ENCODE measurements around the gene GGCX.
A peak's percentile ranks its signal among the peaks of the same experiment; 100 is the strongest.
"Not testable (repeated sequence)": the region's sequence is repeated elsewhere in the genome, so short reads cannot be mapped to it uniquely, and the experiment has no call there.

GGCX gene

DNA sequence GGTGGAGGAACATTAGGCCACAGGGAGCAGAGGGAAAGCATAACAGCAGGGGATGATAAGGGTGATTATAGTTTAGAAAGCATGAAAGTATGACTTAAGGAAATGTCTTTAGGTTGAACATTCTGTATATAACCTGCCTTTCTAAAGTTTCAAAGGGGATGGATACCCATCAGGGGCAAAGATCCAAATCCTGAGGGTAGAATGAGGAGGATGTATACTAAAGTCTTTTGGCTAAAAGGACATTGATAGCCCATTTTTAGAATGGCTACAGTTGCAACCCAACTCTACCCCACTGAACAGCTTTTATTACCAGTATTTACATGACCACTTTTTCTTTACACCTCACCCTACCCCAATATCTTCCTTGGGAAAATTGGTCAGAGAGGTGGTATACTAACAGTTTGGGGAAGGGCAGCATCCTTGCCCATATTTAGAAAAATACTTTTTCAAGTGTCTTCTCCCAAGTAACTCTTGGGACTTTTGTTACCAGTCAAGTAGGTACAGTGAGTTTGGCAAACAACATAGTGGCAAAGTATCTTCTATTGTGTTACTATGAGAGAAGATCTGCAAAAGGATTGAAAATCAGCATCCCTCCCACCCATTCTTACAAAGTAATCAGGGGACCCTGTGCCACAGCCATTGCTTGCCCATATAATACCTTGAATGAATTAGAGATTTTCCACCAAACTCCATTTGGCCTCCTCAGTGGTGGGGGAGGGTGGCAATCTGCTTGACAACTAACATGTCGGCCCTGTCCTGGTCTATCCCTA, 14.0 kb downstream of the GGCX start:
- intact Hi-C loops (cut with DNase I), result no loop called here

DNA sequence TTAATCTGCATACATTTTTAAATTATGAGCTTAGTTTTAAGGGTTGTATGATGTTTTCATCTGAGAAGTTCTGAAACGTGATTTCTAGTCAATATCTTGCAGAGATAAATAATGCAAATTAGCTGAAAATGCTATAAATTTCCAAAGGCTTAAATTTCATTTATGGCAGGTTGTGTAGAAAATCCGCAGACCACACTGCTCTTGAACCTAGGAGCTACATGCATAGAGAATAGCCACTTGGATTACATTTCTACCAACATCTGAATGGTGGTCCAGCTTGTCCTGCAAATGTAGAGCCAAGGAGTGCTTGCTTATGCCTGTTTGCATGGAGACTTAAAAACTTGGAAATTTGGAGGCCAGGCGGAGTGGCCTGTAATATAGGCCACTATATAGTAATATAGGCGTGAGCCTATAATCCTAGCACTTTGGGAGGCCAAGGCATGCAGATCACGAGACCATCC, 15.5 kb downstream of the GGCX start:
- no peak for DNase-seq
- intact Hi-C loops (cut with DNase I), result no loop called here

More for the DNA sequence above, 14.0 kb downstream of the GGCX start:
- DNase-seq, result no peak

DNA sequence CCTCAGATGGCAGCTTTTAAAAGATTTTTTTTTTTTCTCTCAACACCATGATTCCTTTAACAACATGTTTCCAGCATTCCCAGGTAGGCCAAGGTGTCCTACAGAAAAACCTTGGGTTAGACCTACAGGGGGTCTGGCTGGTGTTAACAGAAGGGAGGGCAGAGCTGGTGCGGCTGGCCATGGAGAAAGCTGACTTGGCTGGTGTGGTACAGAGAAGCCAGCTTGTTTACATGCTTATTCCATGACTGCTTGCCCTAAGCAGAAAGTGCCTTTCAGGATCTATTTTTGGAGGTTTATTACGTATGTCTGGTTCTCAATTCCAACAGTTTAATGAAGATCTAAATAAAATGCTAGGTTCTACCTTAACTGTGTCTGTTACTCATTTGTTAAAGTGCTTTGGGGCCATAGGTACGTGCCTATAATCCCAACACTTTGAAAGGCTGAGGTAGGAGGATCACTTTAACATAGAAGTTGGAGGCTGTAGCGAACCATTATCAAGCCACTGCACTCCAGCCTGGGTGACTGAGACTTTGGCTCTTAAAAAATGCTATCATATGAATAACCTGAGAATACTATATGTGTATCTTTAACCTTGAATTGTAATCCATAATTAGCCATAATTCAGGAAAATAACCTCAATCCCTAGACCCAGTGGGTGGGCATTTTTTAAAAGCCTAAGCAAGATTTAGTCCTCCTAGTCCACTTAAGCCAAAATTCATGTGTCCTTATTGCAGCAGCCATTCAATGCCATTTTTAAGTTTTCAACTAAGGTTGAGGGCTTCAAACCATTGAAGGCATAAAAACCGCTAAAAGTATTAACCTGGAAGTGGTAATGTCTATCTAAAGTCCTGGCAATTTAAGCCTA, 16.1 kb downstream of the GGCX start:
- intact Hi-C loops (cut with DNase I); DNase-seq: not testable (repeated sequence)

DNA sequence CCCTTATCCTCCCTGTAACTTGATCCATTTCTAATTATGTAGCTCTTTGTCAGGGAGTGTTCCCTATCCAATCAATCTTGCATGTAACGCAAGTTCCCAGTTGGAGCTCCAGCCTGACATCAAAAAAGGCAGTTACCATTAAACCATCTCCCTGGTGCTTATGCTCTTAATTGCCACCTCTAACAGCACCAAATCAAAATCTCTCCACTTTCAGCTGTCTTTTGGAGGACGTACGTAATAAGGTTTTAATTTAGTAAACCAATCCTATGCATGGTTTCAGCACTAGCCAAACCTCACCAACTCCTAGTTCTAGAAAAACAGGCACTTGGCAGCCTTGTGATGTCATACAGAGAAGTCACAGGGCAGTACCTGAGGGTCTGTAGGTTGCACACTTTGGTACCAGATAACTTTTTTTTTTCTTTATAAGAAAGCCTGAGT, 17.0 kb downstream of the GGCX start:
- DNase-seq; intact Hi-C loops (cut with DNase I): not testable (repeated sequence)

DNA sequence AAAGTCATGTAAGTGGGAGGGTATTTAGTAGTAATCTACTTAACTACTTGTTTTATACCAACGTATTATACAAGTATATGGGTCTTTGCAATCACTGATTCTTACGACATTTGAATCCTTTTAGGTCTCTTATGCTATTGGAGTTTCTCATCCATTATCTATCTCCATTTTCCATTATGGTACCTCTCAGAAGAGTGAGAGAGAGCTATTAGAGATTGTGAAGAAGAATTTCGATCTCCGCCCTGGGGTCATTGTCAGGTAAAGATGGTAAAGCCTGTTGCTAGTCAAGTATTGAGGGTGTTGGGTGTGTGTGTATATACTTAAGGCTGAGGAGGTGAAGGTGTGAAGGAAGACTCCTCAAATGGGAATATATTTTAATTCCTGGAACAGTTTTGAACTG, 18.5 kb downstream of the GGCX start:
- no peak for DNase-seq
- intact Hi-C loops (cut with DNase I), result no loop called here

DNA sequence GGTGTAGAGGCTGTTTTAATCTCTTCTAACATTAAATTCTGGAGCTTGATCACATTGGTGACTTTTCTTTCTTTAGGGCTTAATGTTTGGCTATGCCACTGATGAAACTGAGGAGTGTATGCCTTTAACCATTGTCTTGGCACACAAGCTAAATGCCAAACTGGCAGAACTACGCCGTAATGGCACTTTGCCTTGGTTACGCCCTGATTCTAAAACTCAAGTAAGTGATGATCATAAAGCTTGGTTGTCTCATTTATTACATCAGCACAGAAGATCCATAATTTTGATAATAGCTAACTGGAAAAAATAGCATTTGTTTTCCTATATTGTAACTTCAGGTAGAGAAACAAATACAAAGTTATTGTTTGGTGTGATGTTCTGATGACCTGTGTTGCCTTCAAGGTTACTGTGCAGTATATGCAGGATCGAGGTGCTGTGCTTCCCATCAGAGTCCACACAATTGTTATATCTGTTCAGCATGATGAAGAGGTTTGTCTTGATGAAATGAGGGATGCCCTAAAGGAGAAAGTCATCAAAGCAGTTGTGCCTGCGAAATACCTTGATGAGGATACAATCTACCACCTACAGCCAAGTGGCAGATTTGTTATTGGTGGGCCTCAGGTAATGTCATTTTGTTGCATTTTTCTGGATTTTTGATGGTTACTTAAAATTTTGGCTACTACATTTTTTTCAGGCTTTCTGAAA, 19.4 kb downstream of the GGCX start:
- intact Hi-C loops (cut with DNase I), result no loop called here
- no peak for DNase-seq

DNA sequence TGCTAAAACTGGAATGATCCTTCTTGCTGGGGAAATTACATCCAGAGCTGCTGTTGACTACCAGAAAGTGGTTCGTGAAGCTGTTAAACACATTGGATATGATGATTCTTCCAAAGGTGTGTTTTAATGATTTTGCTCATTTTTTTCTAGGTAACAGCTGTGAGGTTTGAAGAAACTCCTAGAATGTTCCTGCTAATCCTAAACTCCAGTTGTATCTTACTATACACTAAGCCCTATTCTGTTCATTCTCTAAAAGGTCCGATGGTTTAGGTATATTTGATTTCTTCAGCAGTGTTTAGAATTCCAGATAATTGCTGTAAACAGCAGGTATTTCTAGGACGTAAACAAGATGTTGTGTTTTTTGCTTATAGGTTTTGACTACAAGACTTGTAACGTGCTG, 20.0 kb downstream of the GGCX start:
- no peak for DNase-seq
- intact Hi-C loops (cut with DNase I), result no loop called here

DNA sequence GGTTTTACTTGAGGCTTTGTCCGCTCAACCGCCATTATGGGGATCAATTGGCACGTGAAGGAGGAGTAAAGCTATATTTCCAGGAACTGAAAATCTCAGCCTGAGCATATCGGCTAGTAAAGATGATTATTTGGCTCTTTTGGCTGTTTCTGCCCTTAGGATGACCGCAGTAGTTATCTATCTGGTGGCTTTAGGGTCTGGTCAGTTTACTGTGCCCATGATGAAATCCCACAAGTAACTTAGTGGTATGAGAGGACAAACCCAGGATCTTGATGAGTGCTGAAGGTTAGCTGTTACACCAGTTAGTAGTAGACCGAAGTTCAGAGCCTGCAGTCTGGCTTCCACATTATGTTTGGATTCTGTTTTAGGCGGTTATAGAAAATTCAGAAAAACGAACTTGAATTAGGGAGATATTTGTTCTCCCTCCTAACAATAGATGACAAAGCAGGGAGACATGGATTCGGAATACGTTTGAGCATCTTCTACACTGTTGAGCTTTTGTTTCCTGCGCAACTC, 21.1 kb downstream of the GGCX start:
- no peak for DNase-seq
- intact Hi-C loops (cut with DNase I), result no loop called here

DNA sequence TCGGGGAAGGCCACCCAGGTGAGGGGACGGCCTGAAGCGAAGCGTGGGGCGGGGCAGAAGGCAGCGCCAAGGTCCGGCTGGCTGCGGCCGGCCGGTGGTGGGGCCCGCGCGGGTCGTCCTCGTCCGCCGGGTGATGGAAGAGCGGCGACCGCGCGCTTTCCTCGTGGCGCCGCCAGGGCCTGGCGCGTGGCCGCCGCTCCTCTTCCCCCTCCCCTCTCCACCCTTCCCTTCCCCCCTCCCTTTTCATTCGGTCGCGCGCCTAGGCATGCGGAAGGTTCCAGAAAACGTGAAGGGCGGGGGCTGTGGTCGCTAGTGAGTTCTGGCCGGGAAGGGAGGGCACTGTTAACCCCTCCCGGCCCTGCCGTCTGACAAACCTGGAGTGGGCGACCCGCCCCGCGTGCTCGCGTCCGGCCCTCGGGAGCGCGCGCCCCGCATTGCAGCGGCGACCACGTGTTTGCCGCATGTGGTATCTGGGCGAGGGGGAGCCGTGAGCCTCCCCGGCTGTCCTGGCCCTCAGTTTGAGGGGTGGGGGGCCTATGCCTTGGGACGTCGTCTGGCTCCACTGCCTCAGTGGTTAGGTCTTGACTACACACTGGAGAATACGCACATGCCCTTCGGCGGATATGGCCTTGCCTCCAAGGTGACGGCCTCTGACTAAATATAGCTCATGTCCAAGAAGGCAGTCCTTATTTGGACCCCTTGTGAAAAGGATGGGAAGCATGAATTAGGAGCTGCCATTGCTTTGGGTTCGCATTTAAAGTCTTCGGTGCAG, 21.7 kb downstream of the GGCX start:
- DNase-seq, result peak; percentile 57 to 96 (median 74)
- intact Hi-C loops (cut with DNase I), result loop anchor here (2.0 kb wide), 1 partner anchor 103 kb away; no protein-coding TSS in a partner anchor

DNA sequence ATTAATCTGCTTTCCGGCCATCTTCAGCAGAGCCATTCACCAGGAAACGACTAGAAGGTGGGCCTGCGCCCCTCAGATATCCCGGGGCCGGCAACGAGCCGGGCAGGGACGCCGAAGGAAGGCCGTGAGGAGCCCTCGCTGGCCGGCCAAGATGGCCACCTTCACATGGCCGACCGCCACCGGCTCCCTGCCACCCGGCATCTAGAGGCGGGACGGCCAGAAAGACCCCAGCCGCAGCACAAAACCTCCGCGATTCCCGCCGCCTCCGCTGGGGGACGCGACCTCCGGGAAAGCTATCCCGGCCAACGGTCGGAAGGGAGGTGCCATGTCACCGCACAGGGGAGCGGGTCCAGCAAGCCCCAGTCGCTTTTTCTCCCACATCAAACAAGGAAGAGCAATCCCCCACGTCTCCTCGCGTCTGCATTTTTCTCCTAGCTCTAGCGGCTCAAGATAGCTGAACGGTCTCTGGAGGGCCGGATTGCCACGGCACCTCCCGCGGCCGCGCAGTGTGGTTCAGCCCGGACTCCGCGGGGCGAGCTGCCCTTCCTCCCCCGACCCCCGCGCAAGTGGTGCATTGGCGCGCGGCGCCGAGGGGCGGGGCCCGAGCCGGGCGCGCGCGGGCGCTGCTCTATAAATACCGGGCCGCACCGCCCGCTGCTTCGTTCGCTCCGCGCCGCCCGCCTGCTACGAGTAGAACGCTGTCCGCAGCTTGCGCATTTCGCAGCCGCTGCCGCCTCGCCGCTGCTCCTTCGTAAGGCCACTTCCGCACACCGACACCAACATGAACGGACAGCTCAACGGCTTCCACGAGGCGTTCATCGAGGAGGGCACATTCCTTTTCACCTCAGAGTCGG, 22.6 kb downstream of the GGCX start, which contains the start of gene MAT2A:
TSS of gene MAT2A (plus strand) at position 662 of the 854 bp plus-strand sequence. CDS start at position 782, 120 bp downstream.
- DNase-seq, result peak; percentile 88 to 99 (median 92)
- intact Hi-C loops (cut with DNase I), result loop anchor here (2.0 kb wide), 1 partner anchor 102 kb away; no protein-coding TSS in a partner anchor

DNA sequence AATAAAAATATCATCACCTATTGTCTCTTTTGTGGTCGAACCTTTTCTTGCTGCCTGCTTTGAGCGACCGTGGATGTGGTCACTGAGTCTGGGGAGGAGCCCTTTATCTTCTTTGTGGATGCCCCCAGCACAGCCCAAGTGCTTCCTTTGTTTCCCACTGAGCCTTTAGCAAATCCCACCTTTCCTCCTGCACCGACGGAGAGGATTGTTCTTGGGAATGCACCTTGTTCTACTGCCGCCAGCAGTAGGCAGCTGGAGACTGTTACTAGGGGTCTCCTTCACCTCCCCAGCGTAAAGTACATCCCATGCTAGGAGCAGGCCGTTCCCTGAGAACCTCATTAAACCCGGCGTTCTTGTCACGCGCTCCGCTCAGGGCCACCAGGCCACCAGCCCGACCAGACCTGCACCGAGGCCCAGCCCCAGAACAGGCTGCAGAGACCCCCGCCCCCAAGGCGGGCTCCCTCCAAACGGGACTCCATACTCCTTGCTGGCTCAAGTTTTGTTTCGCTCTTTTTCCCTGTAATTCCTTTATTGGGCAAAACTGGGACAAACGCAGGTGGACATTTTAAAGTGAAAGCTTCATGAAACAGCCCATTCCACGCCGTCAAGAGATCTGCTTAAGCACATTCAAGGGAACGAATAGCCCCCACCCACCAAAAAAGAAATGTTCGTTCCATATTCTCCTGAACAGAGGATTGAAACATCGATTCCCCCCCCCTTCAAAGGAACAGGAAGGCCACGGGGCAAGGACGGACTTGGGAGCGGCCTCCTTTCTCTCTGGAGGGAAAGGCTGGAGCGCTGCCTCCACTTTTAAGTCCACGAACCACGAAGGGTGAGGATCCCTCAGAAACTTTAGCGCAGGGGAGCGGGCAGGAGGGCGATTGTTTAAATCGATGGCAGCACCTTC, 23.4 kb downstream of the GGCX start:
- DNase-seq, result peak; percentile 44 to 91 (median 63)
- intact Hi-C loops (cut with DNase I), result loop anchor here (2.0 kb wide), 1 partner anchor 101 kb away; no protein-coding TSS in a partner anchor

DNA sequence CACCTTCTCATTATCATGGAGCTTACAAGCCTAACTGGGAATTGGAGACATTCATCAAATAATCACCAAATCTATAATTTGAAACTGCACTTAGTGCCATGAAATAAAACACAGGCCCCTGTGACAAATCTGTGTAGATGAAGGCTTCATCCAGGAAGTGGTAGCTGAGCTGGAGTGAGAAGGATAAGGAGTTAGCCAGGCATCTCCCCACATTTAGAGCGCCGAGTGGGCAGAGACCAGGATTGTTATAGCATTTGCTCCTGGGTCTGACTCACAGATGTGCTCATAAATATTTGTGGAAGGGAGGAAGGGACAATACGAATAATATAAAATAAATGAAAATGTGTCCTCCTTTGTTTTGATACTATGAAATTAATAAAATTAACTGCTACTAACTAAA, 24.8 kb downstream of the GGCX start:
- intact Hi-C loops (cut with DNase I), result no loop called here
- DNase-seq, result no peak

DNA sequence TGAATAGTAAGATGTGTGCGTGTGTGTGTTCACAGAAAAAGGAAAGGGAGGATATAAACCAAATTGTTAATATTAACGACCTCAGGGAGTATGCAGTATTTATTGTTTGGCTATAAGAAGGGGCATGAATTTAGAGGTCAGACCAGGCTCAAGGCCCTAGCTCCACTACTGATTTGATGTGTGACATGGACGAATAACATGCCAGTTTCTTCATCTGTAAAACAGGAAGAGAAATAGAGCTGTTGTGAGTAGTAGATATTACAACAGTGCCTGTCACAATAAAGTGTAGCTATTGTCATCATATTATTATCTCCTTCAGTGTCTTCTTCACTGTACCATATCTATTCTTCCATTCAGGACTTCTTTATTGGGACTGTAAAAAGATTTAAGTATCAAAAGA, 26.4 kb downstream of the GGCX start:
- intact Hi-C loops (cut with DNase I), result no loop called here
- DNase-seq, result no peak

DNA sequence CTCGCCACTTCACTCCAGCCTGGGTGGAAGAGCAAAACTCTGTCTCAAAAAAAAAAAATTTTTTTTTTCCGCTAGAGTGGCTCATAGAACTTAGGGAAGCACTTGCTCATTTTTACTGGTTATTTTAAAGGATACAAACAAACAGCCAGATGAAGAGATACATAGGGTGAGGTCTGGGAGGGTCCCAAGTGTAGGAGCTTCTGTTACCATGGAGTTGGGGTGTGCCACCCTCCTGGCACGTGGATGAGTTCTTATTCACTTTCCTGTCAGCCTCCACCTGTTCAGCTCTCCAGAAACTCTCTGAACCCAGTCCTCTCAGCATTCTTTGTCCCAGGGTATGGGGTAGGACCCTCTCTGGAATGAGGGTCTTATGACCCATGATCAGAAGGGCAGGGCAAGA, 27.2 kb downstream of the GGCX start:
- intact Hi-C loops (cut with DNase I), result no loop called here
- DNase-seq, result no peak

DNA sequence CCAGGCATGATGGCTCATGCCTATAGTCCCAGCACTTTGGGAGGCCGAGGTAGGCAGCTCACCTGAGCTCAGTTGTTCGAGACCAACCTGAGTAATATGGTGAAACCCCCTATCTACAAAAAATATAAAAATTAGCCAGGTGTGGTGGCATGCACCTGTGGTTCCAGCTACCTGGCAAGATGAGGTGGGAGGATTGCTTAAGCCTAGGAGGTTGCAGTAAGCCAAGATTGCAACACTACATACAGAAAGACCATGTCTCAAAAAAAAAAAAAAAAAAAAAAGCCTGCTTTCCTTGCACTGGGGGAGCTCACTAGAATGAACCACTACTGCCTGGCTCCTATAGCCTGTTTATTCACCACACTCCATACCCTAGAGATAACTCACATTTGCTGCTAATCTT, 29.7 kb downstream of the GGCX start:
- DNase-seq, result peak in 1 of 10 donors; percentile 20
- intact Hi-C loops (cut with DNase I), result no loop called here

DNA sequence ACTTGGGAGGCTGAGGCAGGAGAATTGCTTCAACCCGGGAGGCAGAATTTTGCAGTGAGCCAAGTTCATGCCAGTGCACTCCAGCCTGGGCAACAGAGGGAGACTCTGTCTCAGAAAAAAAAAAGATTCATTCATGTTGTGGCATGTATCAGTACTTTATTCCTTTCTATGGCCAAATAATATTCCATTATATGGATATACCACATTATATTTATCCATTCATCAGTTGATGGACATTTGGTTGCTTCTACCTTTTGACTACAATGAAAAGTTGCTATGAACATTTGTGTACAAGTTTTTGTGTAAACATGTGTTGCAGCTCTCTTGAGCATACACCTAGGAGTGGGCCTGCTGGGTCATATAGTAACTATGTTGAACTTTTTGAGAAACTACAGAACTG, 31.5 kb downstream of the GGCX start:
- intact Hi-C loops (cut with DNase I), result no loop called here
- no peak for DNase-seq

DNA sequence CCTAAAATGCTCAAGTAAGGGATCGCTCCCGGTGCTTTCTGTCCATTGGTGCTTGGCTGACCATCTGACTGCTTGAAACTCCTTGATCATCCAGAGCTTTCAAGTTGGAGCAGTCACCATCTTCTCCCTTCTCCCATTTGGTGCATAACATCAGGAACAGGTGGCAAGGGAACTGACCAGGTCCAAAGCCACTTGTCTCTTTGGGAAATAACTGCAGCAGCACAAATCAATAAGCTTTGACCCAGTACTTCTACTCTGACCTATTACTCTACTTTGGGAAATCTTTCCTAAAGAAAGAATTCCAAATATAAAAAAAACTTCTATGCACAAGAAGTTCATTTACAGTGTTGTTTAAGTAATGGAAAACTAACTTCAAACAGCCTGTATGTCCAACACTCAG, 32.9 kb downstream of the GGCX start:
- intact Hi-C loops (cut with DNase I), result no loop called here
- peak in 1 of 10 donors; percentile 3 for DNase-seq

DNA sequence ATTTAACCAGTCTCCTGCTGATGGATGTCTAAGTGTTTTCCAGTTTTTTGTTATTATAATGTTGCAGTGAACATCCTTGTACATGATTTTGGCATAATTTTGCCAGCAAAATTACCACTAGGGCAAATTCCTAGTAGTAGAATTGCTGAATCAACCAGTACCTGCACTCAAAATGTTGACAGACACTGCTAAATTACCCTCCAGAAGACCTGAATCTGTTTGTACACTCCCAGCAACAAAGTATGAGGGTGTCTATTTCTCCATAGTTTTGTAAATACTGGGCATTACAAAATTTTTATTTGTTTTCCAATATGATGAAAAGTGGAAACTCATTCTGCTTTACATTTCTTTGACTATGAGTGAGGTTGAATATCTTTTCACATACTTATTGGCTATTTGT, 33.5 kb downstream of the GGCX start:
- no peak for DNase-seq
- intact Hi-C loops (cut with DNase I), result no loop called here

All from posterior cingulate gyrus (tissue), 11 donors.